Kidney (tissue), 14 donors: ENCODE data around the gene MTX3. TPM values are rescaled to one million over a fixed set of nuclear protein-coding genes. Genes with fewer than 3 reads are reported as not detected.

Source experiments
- DNase-seq, 5 donors: peaks; one replicate each; pipeline ENCODE4 v3.0.0-alpha.2; 2013 to 2020
- FAIRE-seq: peaks from 2 replicates; lab custom pipeline; 2012; peaks lifted over from hg19 to GRCh38; lab: Jason Lieb, UNC
- H3K27ac ChIP-seq, 2 donors: one replicate each; pipeline ENCODE4 v1.7.0; 2013; ENCODE audit warnings: low read depth in 2 of 2, low read length in 2 of 2, inconsistent platforms in 1 of 2
- H3K27me3 ChIP-seq: one replicate; pipeline ENCODE4 v1.7.1; 2013; ENCODE audit warnings: low read length, inconsistent platforms; ENCODE audit not compliant: control insufficient read depth, insufficient read depth
- H3K36me3 ChIP-seq, 3 donors: one replicate each; pipeline versions ENCODE4 v1.7.0 to v1.7.1; 2013; ENCODE audit warnings: low read length in 3 of 3, control low read depth in 1 of 3, inconsistent platforms in 1 of 3; ENCODE audit not compliant: insufficient read depth in 3 of 3, control insufficient read depth in 2 of 3
- H3K4me1 ChIP-seq, 3 donors: one replicate each; pipeline versions ENCODE4 v1.7.0 to v1.7.1; 2013; ENCODE audit warnings: low read length in 3 of 3, inconsistent platforms in 1 of 3, low read depth in 1 of 3; ENCODE audit not compliant: control insufficient read depth in 2 of 3, insufficient read depth in 2 of 3
- H3K4me3 ChIP-seq, 3 donors: one replicate each; pipeline versions ENCODE4 v1.7.0 to v1.8.1; 2013; ENCODE audit warnings: low read length in 3 of 3, control low read depth in 1 of 3, inconsistent platforms in 1 of 3
- H3K9ac ChIP-seq, 3 donors: one replicate each; pipeline versions ENCODE4 v1.7.0 to v1.7.1; 2013; ENCODE audit warnings: low read length in 3 of 3, control low read depth in 1 of 3, inconsistent platforms in 1 of 3
- H3K9me3 ChIP-seq, 3 donors: one replicate each; pipeline versions ENCODE4 v1.7.0 to v1.7.1; 2013; ENCODE audit warnings: low read length in 3 of 3, control low read depth in 1 of 3, inconsistent platforms in 1 of 3; ENCODE audit not compliant: control insufficient read depth in 2 of 3, insufficient read depth in 1 of 3
- CTCF ChIP-seq: IDR thresholded peaks from 3 replicates; pipeline ENCODE4 v1.5.1; 2012; ENCODE audit warnings: mild to moderate bottlenecking, moderate library complexity, borderline replicate concordance; ENCODE audit not compliant: insufficient read depth; ENCODE audit errors: extremely low read depth
- intact Hi-C: fragments of 100-400 bp; cut with DNase I; formaldehyde crosslinking; loops from one replicate; pipeline ENCODE4 v1.11.1; 2022
- polyA plus RNA-seq: library from polyadenylated mRNA; stranded (reverse); fragments of 350-450 nt; fragmentation: Illumina TruSeq; extraction: RNeasy Lipid Tissue Mini Kit (QIAGEN cat#74804); gene quantifications from one replicate; pipeline ENCODE4 v1.2.3, GENCODE V29; 2014; ENCODE audit warnings: low read depth, low replicate concordance; ENCODE audit not compliant: insufficient read depth
- total RNA-seq: library from RNA; stranded (reverse); fragmentation: NEBNext Ultra II Directional; extraction: Animal tissue kit (Norgen Biotek cat#: 25700); gene quantifications from one replicate; pipeline ENCODE4 v1.2.1, GENCODE V29; 2021
- donor health status: control.
- donor health status: control.
- donor health status: control.
- donor health status: control.
- donor health status: control.
- donor health status: DM: yes; HTN: yes; CAD: no.
- donor health status: Normal renal cell carcinoma (clear cell type).

MTX3 gene
- total and polyA plus RNA-seq, 2 donors from 2014 or later, result 6.1 to 18.7 TPM

- Histone ChIP-seq H3K27me3 (no peaks in the 10 kb centered on the region), H3K9me3 (no peaks in the 10 kb centered on the region), H3K4me3 (no peak overlapping the region), H3K27ac (no peak overlapping the region), H3K4me1 (no peaks in the 10 kb centered on the region), H3K36me3 (no peaks in the 10 kb centered on the region), H3K9ac (no peak overlapping the region)
- no peak for FAIRE-seq
- intact Hi-C loops, result no loop called here
- no peak for TF ChIP-seq CTCF
- peak in 3 of 5 donors; percentile 31 to 60 (median 51) for DNase-seq
Measured at GRCh38 chr5:79929095-79929494, 62.0 kb downstream of the MTX3 start.

Other genes starting within 250 kb of the MTX3 start
- 1.4 TPM for gene THBS4, start 44.1 kb upstream of the MTX3 start, total RNA-seq
- 1.8 TPM for gene THBS4, start 44.1 kb upstream of the MTX3 start, polyA plus RNA-seq